NCI-H748 (cell line): ENCODE data around the gene YAP1.
"Not testable (repeated sequence)": the region's sequence is repeated elsewhere in the genome, so short reads cannot be mapped to it uniquely, and the experiment has no call there.

Experiments
- DNase-seq: peaks from one replicate; lab custom pipeline; 2025; ENCODE audit not compliant: unreplicated experiment; lab: John Stamatoyannopoulos, UW

Gene YAP1

GRCh38 chr11:102196351-102196750, 86.1 kb downstream of the YAP1 start:
- no peak for DNase-seq

DNA sequence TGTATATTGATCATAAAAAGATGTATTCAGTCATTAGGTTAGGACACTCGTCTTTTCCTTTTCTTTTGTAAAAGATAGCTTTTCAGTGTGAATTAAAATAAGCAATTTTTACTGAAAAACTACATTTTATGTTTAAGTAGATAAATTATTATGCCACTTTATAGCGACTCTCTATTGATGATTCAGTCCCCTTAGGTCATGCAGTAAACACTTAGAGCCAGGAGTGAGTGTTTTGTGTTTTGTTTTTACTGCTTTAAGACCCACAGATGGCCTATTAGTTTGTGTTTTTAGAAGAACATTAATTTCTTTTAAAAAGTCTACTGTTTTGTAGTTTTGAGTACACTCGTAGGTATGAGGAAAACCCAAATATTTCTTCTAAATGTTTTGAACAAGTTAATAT, 86.6 kb downstream of the YAP1 start:
- DNase-seq = no peak

GRCh38 chr11:102197670-102198139, 87.5 kb downstream of the YAP1 start:
- DNase-seq = peak; percentile 1

- no peak for DNase-seq
Measured at GRCh38 chr11:102199673-102200072, 89.4 kb downstream of the YAP1 start.

DNA sequence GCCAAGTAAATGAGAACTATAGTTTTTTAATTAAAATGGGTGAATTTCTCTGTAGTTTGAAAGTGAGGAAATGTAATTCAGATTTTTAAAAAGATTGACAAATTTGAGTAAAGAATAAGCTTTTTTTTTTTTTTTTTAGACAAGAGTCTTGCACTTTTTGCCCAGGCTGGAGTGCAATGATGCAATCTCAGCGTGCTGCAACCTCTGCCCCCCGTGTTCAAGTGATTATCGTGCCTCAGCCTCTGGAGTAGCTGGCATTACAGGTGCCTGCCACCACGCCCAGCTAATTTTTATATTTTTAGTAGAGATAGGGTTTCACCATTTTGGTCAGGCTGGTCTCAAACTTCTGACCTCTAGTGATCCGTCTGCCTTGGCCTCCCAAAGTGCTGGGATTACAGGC, 90.1 kb downstream of the YAP1 start:
- DNase-seq = not testable (repeated sequence)

DNA sequence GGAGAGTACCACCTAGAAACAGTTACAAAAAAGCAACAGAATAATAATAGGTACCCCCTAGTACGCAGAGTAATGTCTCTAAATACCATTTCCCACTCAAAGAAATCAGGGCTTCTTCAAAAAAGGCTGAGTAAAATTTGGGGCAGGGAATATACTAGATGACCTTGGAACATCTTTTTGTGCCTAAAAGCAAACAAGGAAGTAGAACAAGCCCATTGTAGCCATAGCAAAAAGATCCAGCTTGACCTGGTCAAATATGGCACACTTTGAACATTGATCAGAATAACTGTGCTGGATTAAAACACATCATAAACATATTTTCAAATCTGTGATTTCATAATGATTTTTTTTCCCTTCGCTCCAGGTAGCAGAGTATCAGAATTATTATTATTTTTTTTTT, 91.5 kb downstream of the YAP1 start:
- no peak for DNase-seq

- no peak for DNase-seq
Measured at GRCh38 chr11:102202972-102203371, 92.7 kb downstream of the YAP1 start.

GRCh38 chr11:102204174-102204573, 93.9 kb downstream of the YAP1 start:
- no peak for DNase-seq

DNA sequence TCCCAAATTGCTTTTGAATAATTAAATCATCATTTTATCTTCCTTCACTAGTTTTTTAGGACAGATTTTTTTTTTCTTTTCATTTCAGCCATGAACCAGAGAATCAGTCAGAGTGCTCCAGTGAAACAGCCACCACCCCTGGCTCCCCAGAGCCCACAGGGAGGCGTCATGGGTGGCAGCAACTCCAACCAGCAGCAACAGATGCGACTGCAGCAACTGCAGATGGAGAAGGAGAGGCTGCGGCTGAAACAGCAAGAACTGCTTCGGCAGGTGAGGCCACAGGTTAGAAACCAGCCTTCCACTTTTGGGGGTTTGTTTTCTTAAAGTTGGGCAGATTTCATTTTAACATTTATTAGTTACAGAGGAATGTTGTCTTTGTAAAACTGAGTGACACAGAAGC, 95.6 kb downstream of the YAP1 start:
- DNase-seq = no peak

DNA sequence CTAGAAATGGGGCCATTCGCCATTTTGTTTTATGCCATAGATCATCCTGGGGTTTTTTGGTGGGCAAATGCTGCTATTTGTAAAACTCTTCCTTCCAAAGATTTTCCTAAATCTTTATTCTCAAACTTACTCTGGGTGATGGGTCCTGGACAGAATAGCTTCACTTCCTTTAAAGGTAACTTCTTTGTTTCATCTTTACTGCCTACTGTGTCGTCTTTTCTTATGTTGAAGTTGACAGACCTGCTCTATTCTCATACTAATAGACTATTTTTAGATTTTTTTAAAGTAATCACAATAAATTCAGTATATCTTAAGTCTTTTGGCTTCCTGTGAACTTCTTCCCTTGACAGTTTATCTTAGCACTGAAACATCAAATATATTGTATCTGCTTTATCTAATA, 98.6 kb downstream of the YAP1 start:
- DNase-seq = no peak

DNA sequence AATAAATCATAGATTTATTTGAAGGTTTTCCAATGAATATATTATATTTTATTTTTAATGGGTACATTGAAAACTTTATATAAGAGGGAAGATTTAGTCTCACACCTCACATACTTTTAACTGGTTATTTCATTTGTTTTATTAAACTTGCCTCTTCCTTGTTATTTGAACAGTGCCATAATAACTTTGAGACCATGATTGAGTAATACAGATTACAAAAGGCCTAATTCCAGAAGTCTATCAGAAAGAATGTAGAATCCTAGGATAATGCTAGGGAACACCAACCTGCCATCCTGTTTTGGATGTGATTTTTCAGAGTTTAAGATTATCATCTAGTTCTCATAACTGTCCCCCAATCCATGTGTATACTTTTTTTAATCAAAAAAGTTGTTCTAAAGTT, 104.4 kb downstream of the YAP1 start:
- DNase-seq = no peak

GRCh38 chr11:102216433-102217075, 106.3 kb downstream of the YAP1 start:
- no peak for DNase-seq

DNA sequence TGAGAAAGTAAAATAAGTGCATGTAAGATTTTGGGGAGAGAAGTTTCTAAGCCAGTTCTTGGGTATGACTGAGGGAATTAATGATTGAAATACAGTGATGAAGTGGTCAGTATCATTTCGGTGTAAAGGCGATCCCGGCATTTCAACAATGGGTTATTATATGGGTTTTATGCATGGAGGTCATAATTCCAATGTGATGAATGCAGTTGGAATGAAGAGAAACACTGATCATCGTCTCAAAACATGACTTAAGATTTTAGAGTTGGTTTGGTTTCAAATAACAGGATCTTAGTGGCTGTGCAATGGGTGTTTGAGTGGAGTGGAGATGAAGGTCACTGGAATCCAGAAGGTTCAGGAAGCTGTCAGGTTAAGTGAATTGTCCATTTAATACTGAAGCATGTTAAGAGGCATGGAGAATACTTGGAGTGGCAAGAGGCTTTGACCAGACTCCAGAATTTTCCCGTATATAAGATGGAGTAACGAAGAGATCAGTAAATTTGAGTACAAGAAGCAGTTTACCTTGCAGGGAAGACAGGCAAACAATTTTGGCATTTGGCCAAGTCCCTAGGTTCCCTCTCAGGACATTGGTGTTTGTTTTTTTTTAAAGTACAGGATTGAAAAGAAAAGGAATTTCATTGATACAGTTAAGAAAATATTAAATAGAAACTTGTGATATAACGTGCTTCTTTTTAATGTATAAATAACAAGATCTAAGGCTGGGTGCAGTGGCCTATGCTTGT, 110.7 kb downstream of the YAP1 start:
- no peak for DNase-seq

- DNase-seq = no peak
Measured at GRCh38 chr11:102223859-102224258, 113.6 kb downstream of the YAP1 start.

GRCh38 chr11:102225689-102226568, 115.7 kb downstream of the YAP1 start:
- no peak for DNase-seq

- DNase-seq = no peak
Measured at GRCh38 chr11:102226702-102227490, 116.6 kb downstream of the YAP1 start.

DNA sequence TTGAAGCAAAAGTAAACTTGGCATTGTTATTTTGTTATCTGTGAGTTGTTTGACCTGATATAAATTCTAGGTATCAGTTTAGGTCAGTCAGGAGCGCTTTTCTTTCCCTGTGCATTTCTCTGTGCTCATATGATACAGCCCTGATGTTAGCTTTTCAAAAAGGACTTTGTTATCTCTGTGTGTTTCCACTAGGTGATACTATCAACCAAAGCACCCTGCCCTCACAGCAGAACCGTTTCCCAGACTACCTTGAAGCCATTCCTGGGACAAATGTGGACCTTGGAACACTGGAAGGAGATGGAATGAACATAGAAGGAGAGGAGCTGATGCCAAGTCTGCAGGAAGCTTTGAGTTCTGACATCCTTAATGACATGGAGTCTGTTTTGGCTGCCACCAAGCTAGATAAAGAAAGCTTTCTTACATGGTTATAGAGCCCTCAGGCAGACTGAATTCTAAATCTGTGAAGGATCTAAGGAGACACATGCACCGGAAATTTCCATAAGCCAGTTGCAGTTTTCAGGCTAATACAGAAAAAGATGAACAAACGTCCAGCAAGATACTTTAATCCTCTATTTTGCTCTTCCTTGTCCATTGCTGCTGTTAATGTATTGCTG, 119.4 kb downstream of the YAP1 start:
- no peak for DNase-seq

DNA sequence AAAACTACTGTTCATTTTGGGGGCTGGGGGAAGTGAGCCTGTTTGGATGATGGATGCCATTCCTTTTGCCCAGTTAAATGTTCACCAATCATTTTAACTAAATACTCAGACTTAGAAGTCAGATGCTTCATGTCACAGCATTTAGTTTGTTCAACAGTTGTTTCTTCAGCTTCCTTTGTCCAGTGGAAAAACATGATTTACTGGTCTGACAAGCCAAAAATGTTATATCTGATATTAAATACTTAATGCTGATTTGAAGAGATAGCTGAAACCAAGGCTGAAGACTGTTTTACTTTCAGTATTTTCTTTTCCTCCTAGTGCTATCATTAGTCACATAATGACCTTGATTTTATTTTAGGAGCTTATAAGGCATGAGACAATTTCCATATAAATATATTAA, 119.9 kb downstream of the YAP1 start:
- no peak for DNase-seq

- no peak for DNase-seq
Measured at GRCh38 chr11:102230911-102231310, 120.7 kb downstream of the YAP1 start.

DNA sequence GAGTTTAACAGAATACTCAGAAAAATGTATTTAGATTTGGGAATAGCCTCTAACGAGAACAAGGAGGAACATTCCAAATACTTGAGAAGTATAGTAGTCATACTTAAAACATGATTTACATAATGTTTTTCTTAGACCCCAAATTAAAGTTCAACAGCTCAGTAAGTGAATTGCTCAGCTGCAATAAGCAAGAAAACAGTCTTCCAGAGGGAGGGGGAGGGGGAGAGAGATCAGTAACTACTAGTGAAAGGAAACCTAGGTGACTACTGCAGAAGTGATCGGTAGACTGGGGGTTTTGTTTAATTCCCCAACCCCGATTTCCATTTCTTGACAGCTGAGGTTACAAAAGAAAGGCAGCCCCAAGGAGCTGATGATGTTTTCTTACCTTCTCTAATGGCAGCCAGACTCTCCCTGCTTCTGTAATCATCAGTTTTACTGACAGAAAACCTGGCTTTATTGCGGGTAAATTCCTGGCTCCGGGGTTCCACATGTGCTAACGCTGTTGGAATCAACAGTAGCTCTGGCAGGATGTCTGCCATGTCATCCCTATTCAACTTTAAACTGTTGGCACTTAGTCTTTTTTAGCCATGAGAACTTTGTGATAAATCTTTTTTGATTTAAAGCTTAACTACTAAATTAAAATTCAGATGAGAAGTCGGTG, 124.7 kb downstream of the YAP1 start:
- DNase-seq = no peak
